Karpas-422 (cell line): ENCODE data around the gene EFHD2. TPM values are rescaled to one million over a fixed set of nuclear protein-coding genes. Genes with fewer than 3 reads are reported as not detected.

Source experiments
- DNase-seq: peaks from one replicate; pipeline ENCODE4 v3.0.0-alpha.2; 2015
- H2AFZ ChIP-seq: fragments of 200-600 bp; sonication (generic); 2 replicates; pipeline ENCODE4 v1.6.1; 2014; ENCODE audit warnings: antibody characterized with exemption, low read length, mixed read lengths
- H3K27ac ChIP-seq: fragments of 200-600 bp; sonication (generic); 2 replicates; pipeline ENCODE4 v1.5.1; 2014; ENCODE audit warnings: mild to moderate bottlenecking, low read length, moderate library complexity
- H3K27me3 ChIP-seq: fragments of 200-600 bp; sonication (generic); 2 replicates; pipeline ENCODE4 v1.6.1; 2014; ENCODE audit warnings: low read length, mixed read lengths
- H3K36me3 ChIP-seq: fragments of 200-600 bp; sonication (generic); 2 replicates; pipeline ENCODE4 v1.6.1; 2014; ENCODE audit warnings: low read length, mixed read lengths; ENCODE audit not compliant: insufficient read depth
- H3K4me1 ChIP-seq: fragments of 200-600 bp; sonication (generic); 2 replicates; pipeline ENCODE4 v1.6.1; 2014; ENCODE audit warnings: mild to moderate bottlenecking, low read length, mixed read lengths
- H3K4me2 ChIP-seq: fragments of 200-600 bp; sonication (generic); 2 replicates; pipeline ENCODE4 v1.6.1; 2014; ENCODE audit warnings: low read length, low read depth, mild to moderate bottlenecking; ENCODE audit not compliant: poor library complexity, severe bottlenecking
- H3K4me3 ChIP-seq: fragments of 200-600 bp; sonication (generic); 2 replicates; pipeline ENCODE4 v1.5.1; 2014; ENCODE audit warnings: mild to moderate bottlenecking, antibody characterized with exemption, low read length, mixed read lengths
- H3K79me2 ChIP-seq: fragments of 200-600 bp; sonication (generic); 2 replicates; pipeline ENCODE4 v1.6.1; 2014; ENCODE audit warnings: mild to moderate bottlenecking, low read length, mixed read lengths
- H3K9ac ChIP-seq: fragments of 200-600 bp; sonication (generic); 2 replicates; pipeline ENCODE4 v1.6.0; 2014; ENCODE audit warnings: low read length
- H3K9me2 ChIP-seq: fragments of 200-600 bp; sonication (generic), shearing (Covaris generic); replicated peaks from 2 replicates; pipeline ENCODE4 v1.6.0; 2014; ENCODE audit warnings: mild to moderate bottlenecking, low read length, moderate library complexity; ENCODE audit not compliant: insufficient read depth
- H3K9me3 ChIP-seq: fragments of 300-700, 200-600 bp; sonication (generic); 2 replicates; pipeline ENCODE4 v1.6.1; 2014; ENCODE audit warnings: low read length, mixed read lengths
- H4K20me1 ChIP-seq: fragments of 200-600 bp; sonication (generic); 2 replicates; pipeline ENCODE4 v1.6.1; 2014; ENCODE audit warnings: mild to moderate bottlenecking, antibody characterized with exemption, low read length, low read depth; ENCODE audit not compliant: insufficient read depth
- total RNA-seq: library from RNA; depleted of rRNA; stranded (reverse); fragments of >200 nt; shearing (Covaris generic); gene quantifications from 2 replicates; pipeline ENCODE4 v1.2.3, GENCODE V29; 2014; ENCODE audit warnings: low replicate concordance

Gene EFHD2
- total RNA-seq, 1 experiment from 2014 or later, result 24.9 TPM

- no peak overlapping the region for H3K4me3 ChIP-seq
- no peaks in the 10 kb centered on the region for H3K27me3 ChIP-seq
- DNase-seq, result no peak
- no peak overlapping the region for H3K9ac ChIP-seq
- H3K9me3 ChIP-seq, result no peaks in the 10 kb centered on the region
- peaks cover 10% of the 10 kb centered on the region for H4K20me1 ChIP-seq
- H3K4me2 ChIP-seq, result no peak overlapping the region
- H2AFZ ChIP-seq, result no peak overlapping the region
- peaks cover 44% of the 10 kb centered on the region for H3K79me2 ChIP-seq
- H3K36me3 ChIP-seq, result no peaks in the 10 kb centered on the region
- H3K27ac ChIP-seq, result no peak overlapping the region
- no peaks in the 10 kb centered on the region for H3K9me2 ChIP-seq
- H3K4me1 ChIP-seq, result no peaks in the 10 kb centered on the region
These were observed 13.2 kb downstream of the EFHD2 start for GRCh38 chr1:15422871-15423270.

GRCh38 chr1:15423355-15424077 is 13.8 kb downstream of the EFHD2 start:
- Histone ChIP-seq H2AFZ (no peak overlapping the region), H3K4me1 (no peaks in the 10 kb centered on the region), H3K27ac (no peak overlapping the region), H3K36me3 (no peaks in the 10 kb centered on the region), H3K9ac (no peak overlapping the region), H3K4me3 (no peak overlapping the region), H3K79me2 (peaks cover 43% of the 10 kb centered on the region), H4K20me1 (peaks cover 10% of the 10 kb centered on the region), H3K9me2 (no peaks in the 10 kb centered on the region), H3K9me3 (no peaks in the 10 kb centered on the region), H3K27me3 (no peaks in the 10 kb centered on the region), H3K4me2 (no peak overlapping the region)
- DNase-seq, result peak; percentile 36

GRCh38 chr1:15424146-15424667 is 14.5 kb downstream of the EFHD2 start:
- Histone ChIP-seq H3K9me2 (no peaks in the 10 kb centered on the region), H3K27me3 (no peaks in the 10 kb centered on the region), H3K9me3 (no peaks in the 10 kb centered on the region), H3K36me3 (no peaks in the 10 kb centered on the region), H3K4me2 (no peak overlapping the region), H4K20me1 (peaks cover 10% of the 10 kb centered on the region), H3K9ac (no peak overlapping the region), H3K27ac (no peak overlapping the region), H3K4me3 (no peak overlapping the region), H2AFZ (no peak overlapping the region), H3K4me1 (no peaks in the 10 kb centered on the region), H3K79me2 (peaks cover 36% of the 10 kb centered on the region)
- DNase-seq, result peak; percentile 40

GRCh38 chr1:15424981-15425380 is 15.3 kb downstream of the EFHD2 start:
- H3K36me3 ChIP-seq, result no peaks in the 10 kb centered on the region
- no peaks in the 10 kb centered on the region for H3K9me3 ChIP-seq
- no peak overlapping the region for H2AFZ ChIP-seq
- H3K27ac ChIP-seq, result no peak overlapping the region
- H3K9ac ChIP-seq, result no peak overlapping the region
- peaks cover 10% of the 10 kb centered on the region for H4K20me1 ChIP-seq
- no peak overlapping the region for H3K4me2 ChIP-seq
- H3K79me2 ChIP-seq, result peaks cover 28% of the 10 kb centered on the region
- no peak overlapping the region for H3K4me3 ChIP-seq
- peak; percentile 26 for DNase-seq
- no peaks in the 10 kb centered on the region for H3K27me3 ChIP-seq
- H3K4me1 ChIP-seq, result no peaks in the 10 kb centered on the region
- no peaks in the 10 kb centered on the region for H3K9me2 ChIP-seq

GRCh38 chr1:15425521-15425920 is 15.8 kb downstream of the EFHD2 start:
- no peaks in the 10 kb centered on the region for H3K27me3 ChIP-seq
- H3K9me2 ChIP-seq, result no peaks in the 10 kb centered on the region
- H3K79me2 ChIP-seq, result peaks cover 25% of the 10 kb centered on the region
- H3K9ac ChIP-seq, result no peak overlapping the region
- no peak overlapping the region for H2AFZ ChIP-seq
- H3K9me3 ChIP-seq, result no peaks in the 10 kb centered on the region
- no peak for DNase-seq
- no peaks in the 10 kb centered on the region for H3K36me3 ChIP-seq
- H3K4me1 ChIP-seq, result no peaks in the 10 kb centered on the region
- H4K20me1 ChIP-seq, result peaks cover 10% of the 10 kb centered on the region
- no peak overlapping the region for H3K4me2 ChIP-seq
- H3K27ac ChIP-seq, result no peak overlapping the region
- no peak overlapping the region for H3K4me3 ChIP-seq

GRCh38 chr1:15425958-15426357 is 16.3 kb downstream of the EFHD2 start:
- no peak overlapping the region for H3K4me2 ChIP-seq
- H3K4me1 ChIP-seq, result no peaks in the 10 kb centered on the region
- no peaks in the 10 kb centered on the region for H3K36me3 ChIP-seq
- H3K27me3 ChIP-seq, result no peaks in the 10 kb centered on the region
- DNase-seq, result no peak
- no peak overlapping the region for H3K4me3 ChIP-seq
- no peaks in the 10 kb centered on the region for H3K9me2 ChIP-seq
- peaks cover 7% of the 10 kb centered on the region for H4K20me1 ChIP-seq
- no peaks in the 10 kb centered on the region for H3K9me3 ChIP-seq
- H3K9ac ChIP-seq, result no peak overlapping the region
- no peak overlapping the region for H3K27ac ChIP-seq
- H3K79me2 ChIP-seq, result peaks cover 21% of the 10 kb centered on the region
- no peak overlapping the region for H2AFZ ChIP-seq

GRCh38 chr1:15426492-15427279 is 17.0 kb downstream of the EFHD2 start:
- H3K4me1 ChIP-seq, result no peaks in the 10 kb centered on the region
- DNase-seq, result peak; percentile 37
- no peak overlapping the region for H3K4me3 ChIP-seq
- H4K20me1 ChIP-seq, result peaks cover 8% of the 10 kb centered on the region
- H3K9me3 ChIP-seq, result no peaks in the 10 kb centered on the region
- no peak overlapping the region for H3K27ac ChIP-seq
- H3K27me3 ChIP-seq, result no peaks in the 10 kb centered on the region
- peaks cover 14% of the 10 kb centered on the region for H3K79me2 ChIP-seq
- no peaks in the 10 kb centered on the region for H3K36me3 ChIP-seq
- no peak overlapping the region for H3K4me2 ChIP-seq
- no peak overlapping the region for H3K9ac ChIP-seq
- no peak overlapping the region for H2AFZ ChIP-seq
- no peaks in the 10 kb centered on the region for H3K9me2 ChIP-seq

GRCh38 chr1:15427280-15427666 is 17.6 kb downstream of the EFHD2 start:
- no peak for DNase-seq

More at GRCh38 chr1:15427280-15427666, 17.6 kb downstream of the EFHD2 start:
- Histone ChIP-seq H3K27me3 (no peaks in the 10 kb centered on the region), H3K79me2 (peaks cover 13% of the 10 kb centered on the region), H3K9me3 (no peaks in the 10 kb centered on the region), H3K9me2 (no peaks in the 10 kb centered on the region), H2AFZ (no peak overlapping the region), H3K4me2 (no peak overlapping the region), H3K4me3 (no peak overlapping the region), H3K36me3 (no peaks in the 10 kb centered on the region), H3K4me1 (no peaks in the 10 kb centered on the region), H3K9ac (no peak overlapping the region), H4K20me1 (peaks cover 8% of the 10 kb centered on the region), H3K27ac (no peak overlapping the region)
